Testis (tissue), 3 donors: ENCODE data around the gene NDRG2. TPM values are rescaled to one million over a fixed set of nuclear protein-coding genes. Genes with fewer than 3 reads are reported as not detected.

ENCODE experiments used
- DNase-seq: peaks from one replicate; pipeline ENCODE4 v3.0.0-alpha.2; 2019
- H3K27ac ChIP-seq, 2 donors: fragments of 200-600 bp; sonication (generic); one replicate each; pipeline ENCODE4 v1.5.1; 2019
- H3K27me3 ChIP-seq: fragments of 200-600 bp; sonication (generic); one replicate; pipeline ENCODE4 v1.5.1; 2019
- H3K36me3 ChIP-seq: fragments of 200-600 bp; sonication (generic); one replicate; pipeline ENCODE4 v1.5.1; 2017; ENCODE audit warnings: low read depth; ENCODE audit errors: missing control alignments
- H3K4me1 ChIP-seq: fragments of 200-600 bp; sonication (generic); one replicate; pipeline ENCODE4 v1.5.1; 2019
- H3K4me3 ChIP-seq, 2 donors: fragments of 200-600 bp; sonication (generic); one replicate each; pipeline ENCODE4 v1.5.1; 2017 to 2019
- H3K9me3 ChIP-seq: fragments of 200-600 bp; sonication (generic); one replicate; pipeline ENCODE4 v1.5.1; 2017
- POLR2A ChIP-seq: fragments of 450-650 bp; IDR thresholded peaks from one replicate; pipeline ENCODE4 v1.6.1; 2017; ENCODE audit warnings: antibody characterized with exemption, mild to moderate bottlenecking, moderate library complexity
- WGBS, 2 donors: methylation state at CpG; one replicate each; pipeline ENCODE4 v1.1.5; 2018; 5-methylcytosine and 5-hydroxymethylcytosine counted together
- intact Hi-C: fragments of 100-400 bp; cut with DNase I; formaldehyde crosslinking; loops from one replicate; pipeline ENCODE4 v1.15.1; 2023; ENCODE audit warnings: low total_unique reads
- polyA plus RNA-seq: library from polyadenylated mRNA; stranded (reverse); fragments of 350-450 nt; fragmentation: Illumina TruSeq; extraction: RNeasy Lipid Tissue Mini Kit (QIAGEN cat#74804); gene quantifications from one replicate; pipeline ENCODE4 v1.2.3, GENCODE V29; 2014; ENCODE audit warnings: low read depth, low replicate concordance; ENCODE audit not compliant: insufficient read depth
- total RNA-seq, 2 donors: library from RNA; depleted of rRNA; stranded (reverse); fragments of >200 nt; gene quantifications; one replicate each; pipeline ENCODE4 v1.2.3, GENCODE V29; 2016
- TF ChIP-seq, protein P1 (sequence below), 3 experiments: fragments of 450-650 bp in 2 of 3; fragments of 200-600 bp in 1 of 3; sonication (generic) in 1 of 3; IDR thresholded peaks; one replicate each; pipeline ENCODE4 v1.5.1; 2016 to 2019; ENCODE audit warnings: antibody characterized with exemption in 3 of 3, mild to moderate bottlenecking in 2 of 3, moderate library complexity in 1 of 3

Gene NDRG2
- total and polyA plus RNA-seq, 3 donors from 2014 or later, result 85.6 to 106 (median 98.4) TPM

DNA sequence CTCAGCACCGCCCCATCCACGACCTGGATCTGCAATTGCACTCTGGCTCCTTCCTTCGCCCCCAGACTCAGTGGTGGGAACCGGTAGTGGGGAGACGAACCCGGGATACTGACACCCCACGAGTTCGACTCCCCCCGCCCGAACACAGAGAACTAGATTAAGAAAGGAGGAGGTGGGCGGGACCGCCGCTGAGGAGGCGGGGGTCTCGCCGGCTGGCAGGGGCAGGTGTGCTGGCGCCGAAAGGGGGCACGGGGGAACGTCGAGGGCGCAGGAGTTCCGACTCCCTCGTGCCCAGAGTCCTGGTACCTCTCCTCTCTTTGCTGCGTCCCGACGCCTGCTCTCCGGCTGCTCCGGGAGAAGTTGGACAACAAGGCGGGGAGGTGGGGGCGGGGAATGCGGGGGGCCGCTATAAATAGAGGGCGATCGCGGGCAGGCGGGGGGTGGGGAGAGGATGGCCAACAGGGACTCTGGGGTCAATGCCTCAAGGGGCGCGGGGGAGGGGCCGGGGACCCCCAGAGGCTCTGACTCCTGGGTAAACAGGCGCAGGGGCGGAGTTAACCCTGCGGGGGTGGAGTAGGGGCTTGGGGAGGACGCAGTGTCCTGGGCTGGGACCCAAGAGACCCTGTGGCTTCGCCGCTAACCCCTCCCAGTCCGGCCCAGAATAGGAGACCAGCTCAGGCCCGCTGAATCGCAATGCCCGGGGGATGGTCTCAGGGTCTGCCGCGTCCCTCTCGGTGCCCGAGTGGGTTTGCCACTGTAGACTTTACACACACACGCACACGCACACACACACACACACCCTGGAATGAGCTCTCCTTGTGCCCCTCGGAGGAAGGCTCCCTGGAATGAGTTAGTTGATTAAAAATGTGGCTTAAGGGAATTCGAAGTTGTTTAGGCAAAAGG is 761 bp upstream of the NDRG2 start:
- WGBS, 2 donors, result 1 to 2% methylated on average over 25 to 56 of the region's 58 CpGs
- DNase-seq, result peak; percentile 84
- Histone ChIP-seq H3K36me3 (no peaks in the 10 kb centered on the region), H3K9me3 (no peaks in the 10 kb centered on the region), H3K4me3 (peak overlapping the region; percentile 76 to 83), H3K27ac (peak overlapping the region; percentile 89 to 91), H3K4me1 (peaks cover 31% of the 10 kb centered on the region), H3K27me3 (no peaks in the 10 kb centered on the region)
- TF ChIP-seq POLR2A, result no peak
- TF ChIP-seq, protein P1, sequence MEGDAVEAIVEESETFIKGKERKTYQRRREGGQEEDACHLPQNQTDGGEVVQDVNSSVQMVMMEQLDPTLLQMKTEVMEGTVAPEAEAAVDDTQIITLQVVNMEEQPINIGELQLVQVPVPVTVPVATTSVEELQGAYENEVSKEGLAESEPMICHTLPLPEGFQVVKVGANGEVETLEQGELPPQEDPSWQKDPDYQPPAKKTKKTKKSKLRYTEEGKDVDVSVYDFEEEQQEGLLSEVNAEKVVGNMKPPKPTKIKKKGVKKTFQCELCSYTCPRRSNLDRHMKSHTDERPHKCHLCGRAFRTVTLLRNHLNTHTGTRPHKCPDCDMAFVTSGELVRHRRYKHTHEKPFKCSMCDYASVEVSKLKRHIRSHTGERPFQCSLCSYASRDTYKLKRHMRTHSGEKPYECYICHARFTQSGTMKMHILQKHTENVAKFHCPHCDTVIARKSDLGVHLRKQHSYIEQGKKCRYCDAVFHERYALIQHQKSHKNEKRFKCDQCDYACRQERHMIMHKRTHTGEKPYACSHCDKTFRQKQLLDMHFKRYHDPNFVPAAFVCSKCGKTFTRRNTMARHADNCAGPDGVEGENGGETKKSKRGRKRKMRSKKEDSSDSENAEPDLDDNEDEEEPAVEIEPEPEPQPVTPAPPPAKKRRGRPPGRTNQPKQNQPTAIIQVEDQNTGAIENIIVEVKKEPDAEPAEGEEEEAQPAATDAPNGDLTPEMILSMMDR (IDR thresholded peaks at IDR 0.05), result no peak
- intact Hi-C loops, result no loop called here

GRCh38 chr14:21023817-21024584 is 860 bp downstream of the NDRG2 start:
- no peak for DNase-seq
- WGBS, 2 donors, result 6 to 10% methylated on average over 14 to 17 of the region's 17 CpGs
- Histone ChIP-seq H3K27me3 (no peaks in the 10 kb centered on the region), H3K4me3 (peak overlapping the region; percentile 76 to 83), H3K4me1 (peaks cover 31% of the 10 kb centered on the region), H3K36me3 (no peaks in the 10 kb centered on the region), H3K9me3 (no peaks in the 10 kb centered on the region), H3K27ac (peak overlapping the region; percentile 89 to 91)
- intact Hi-C loops, result no loop called here
- TF ChIP-seq, protein P1 (IDR thresholded peaks at IDR 0.05), result no peak
- TF ChIP-seq POLR2A, result no peak

GRCh38 chr14:21023174-21023573 is 1.7 kb downstream of the NDRG2 start:
- intact Hi-C loops, result no loop called here
- peaks cover 31% of the 10 kb centered on the region for H3K4me1 ChIP-seq
- H3K27ac ChIP-seq, result peak overlapping the region; percentile 89 to 91
- no peaks in the 10 kb centered on the region for H3K27me3 ChIP-seq
- H3K36me3 ChIP-seq, result no peaks in the 10 kb centered on the region
- H3K9me3 ChIP-seq, result no peaks in the 10 kb centered on the region
- TF ChIP-seq POLR2A, result no peak
- TF ChIP-seq, protein P1 (IDR thresholded peaks at IDR 0.05), result no peak
- peak overlapping the region in 1 of 2 donors; percentile 83 for H3K4me3 ChIP-seq
- WGBS, 2 donors, result 38 to 47% methylated on average over 7 of the region's 7 CpGs
- DNase-seq, result no peak

- Histone ChIP-seq H3K36me3 (no peaks in the 10 kb centered on the region), H3K27ac (peak overlapping the region; percentile 89 to 91), H3K4me3 (peak overlapping the region in 1 of 2 donors; percentile 83), H3K4me1 (peaks cover 31% of the 10 kb centered on the region), H3K27me3 (no peaks in the 10 kb centered on the region), H3K9me3 (no peaks in the 10 kb centered on the region)
- intact Hi-C loops, result no loop called here
- DNase-seq, result no peak
- WGBS, 2 donors, result 68 to 72% methylated on average over 5 of the region's 5 CpGs
- TF ChIP-seq, protein P1 (IDR thresholded peaks at IDR 0.05), result no peak
- no peak for TF ChIP-seq POLR2A
Observed at GRCh38 chr14:21022686-21023085, 2.2 kb downstream of the NDRG2 start.
